ENCODE data around the gene MSX1. TPM values are rescaled to one million over a fixed set of nuclear protein-coding genes. Genes with fewer than 3 reads are reported as not detected.

Gene MSX1
- total and polyA plus RNA-seq, 3 donors from 2014 or later = 0.99 to 1.7 (median 1.7) TPM

DNA sequence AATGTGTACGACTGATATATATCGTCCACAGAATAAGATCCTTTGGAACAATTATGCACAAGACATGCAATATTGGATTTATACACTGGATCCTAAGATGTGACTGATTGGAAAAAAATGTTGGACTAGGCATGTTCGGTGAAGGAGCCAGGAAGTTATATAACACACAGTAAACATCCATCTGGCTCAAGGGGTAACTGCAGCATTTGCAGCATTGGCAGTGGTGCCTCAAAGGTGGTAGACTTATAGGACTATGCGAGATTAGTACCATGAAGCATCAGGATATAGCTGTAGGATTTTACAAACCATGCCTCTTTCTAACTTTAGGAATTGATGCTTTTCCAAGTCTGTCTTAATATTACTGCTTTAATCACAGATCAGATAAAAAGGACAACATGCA lies 34.3 kb downstream of the MSX1 start:
- 86 to 92% methylated on average over 4 of the region's 4 CpGs for WGBS, 2 donors
- no peaks in the 10 kb centered on the region for H3K27me3 ChIP-seq
- DNase-seq = no peak
- no peak overlapping the region for H3K4me3 ChIP-seq
- intact Hi-C loops (cut with DNase I; ENCODE audit: low total_unique reads) = no loop called here
- H3K27ac ChIP-seq = no peak overlapping the region
- H3K36me3 ChIP-seq (ENCODE audit: low read depth, missing control alignments) = no peaks in the 10 kb centered on the region
- no peaks in the 10 kb centered on the region for H3K9me3 ChIP-seq
- no peaks in the 10 kb centered on the region for H3K4me1 ChIP-seq
- no peak for TF ChIP-seq POLR2A (IDR thresholded peaks at IDR 0.05)
- no peak for TF ChIP-seq CTCF (IDR thresholded peaks at IDR 0.05)

DNA sequence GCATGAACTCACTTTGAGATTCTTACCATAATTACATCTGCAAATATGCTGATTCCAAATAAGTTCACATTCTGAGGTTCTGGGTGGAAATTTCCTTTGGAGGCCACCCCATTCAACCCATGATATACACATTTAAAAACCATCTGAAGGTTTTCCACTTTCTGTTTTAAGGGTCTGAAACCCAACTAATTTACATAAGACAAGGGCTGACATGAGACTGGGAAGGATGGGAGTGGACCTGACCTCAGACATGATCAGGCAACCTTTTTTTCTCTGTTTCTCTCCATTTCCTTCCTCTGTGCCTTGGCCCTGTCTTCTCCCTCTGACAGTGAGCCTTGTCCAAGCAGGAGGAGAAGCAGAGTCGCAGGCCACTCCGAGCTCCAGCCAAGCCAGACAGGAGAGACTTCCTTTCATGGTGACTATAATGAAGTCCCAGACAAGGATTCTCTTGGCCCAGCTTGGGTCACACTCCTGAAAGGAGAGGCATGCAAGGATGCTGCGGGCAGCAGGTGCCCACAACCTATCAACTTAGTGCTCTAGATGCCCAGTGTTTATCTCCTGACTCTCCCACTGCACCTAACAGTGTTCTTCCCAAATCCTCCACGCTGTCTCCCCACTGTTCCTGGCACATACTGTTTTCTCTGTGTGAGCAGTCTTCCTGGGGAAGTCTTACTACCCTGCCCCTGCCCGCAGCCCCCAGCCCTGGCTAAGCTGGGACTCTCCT lies 39.9 kb downstream of the MSX1 start:
- no peaks in the 10 kb centered on the region for H3K4me1 ChIP-seq
- WGBS, 2 donors = 92 to 93% methylated on average over 4 to 5 of the region's 5 CpGs
- DNase-seq = no peak
- H3K27me3 ChIP-seq = no peaks in the 10 kb centered on the region
- H3K27ac ChIP-seq = no peak overlapping the region
- TF ChIP-seq POLR2A (IDR thresholded peaks at IDR 0.05) (no peak), CTCF (IDR thresholded peaks at IDR 0.05) (no peak)
- H3K4me3 ChIP-seq = no peak overlapping the region
- H3K36me3 ChIP-seq (ENCODE audit: low read depth, missing control alignments) = no peaks in the 10 kb centered on the region
- H3K9me3 ChIP-seq = no peaks in the 10 kb centered on the region
- intact Hi-C loops (cut with DNase I; ENCODE audit: low total_unique reads) = no loop called here

- no peak for DNase-seq
- Histone ChIP-seq H3K36me3 (ENCODE audit: low read depth, missing control alignments) (no peaks in the 10 kb centered on the region), H3K4me3 (no peak overlapping the region), H3K9me3 (no peaks in the 10 kb centered on the region), H3K4me1 (no peaks in the 10 kb centered on the region), H3K27me3 (no peaks in the 10 kb centered on the region), H3K27ac (no peak overlapping the region)
- intact Hi-C loops (cut with DNase I; ENCODE audit: low total_unique reads) = no loop called here
- WGBS, 2 donors = 54 to 77% methylated on average over 2 of the region's 2 CpGs
- TF ChIP-seq CTCF (IDR thresholded peaks at IDR 0.05) (no peak), POLR2A (IDR thresholded peaks at IDR 0.05) (no peak)
These were observed 42.4 kb downstream of the MSX1 start for GRCh38 chr4:4901877-4902276.

DNA sequence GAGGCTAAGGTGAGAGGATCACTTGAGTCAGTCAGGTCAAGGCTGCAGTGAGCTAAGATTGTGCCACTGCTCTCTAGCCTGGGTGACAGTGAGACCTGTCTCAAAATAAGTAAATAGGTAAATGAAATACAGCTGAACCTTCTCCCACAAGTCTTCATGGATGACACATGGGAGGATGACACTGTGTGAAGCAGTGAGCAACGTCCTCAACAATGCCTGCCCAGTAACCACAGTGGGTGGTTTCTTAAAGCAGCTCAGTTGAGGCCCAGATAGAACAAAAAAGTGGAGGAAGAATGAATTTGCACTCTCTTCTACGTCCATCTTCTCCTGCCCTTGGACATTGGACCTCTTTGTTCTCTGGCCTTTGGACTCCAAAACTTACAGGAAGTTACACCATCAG lies 52.7 kb downstream of the MSX1 start:
- no peaks in the 10 kb centered on the region for H3K4me1 ChIP-seq
- TF ChIP-seq POLR2A (IDR thresholded peaks at IDR 0.05) = no peak
- no peak for TF ChIP-seq CTCF (IDR thresholded peaks at IDR 0.05)

GRCh38 chr4:4913147-4913561 lies 53.7 kb downstream of the MSX1 start:
- WGBS, 2 donors = 42 to 73% methylated on average over 2 of the region's 2 CpGs
- Histone ChIP-seq H3K4me3 (no peak overlapping the region), H3K36me3 (ENCODE audit: low read depth, missing control alignments) (no peaks in the 10 kb centered on the region), H3K4me1 (no peaks in the 10 kb centered on the region), H3K27ac (no peak overlapping the region), H3K9me3 (no peaks in the 10 kb centered on the region), H3K27me3 (no peaks in the 10 kb centered on the region)
- TF ChIP-seq POLR2A (IDR thresholded peaks at IDR 0.05) = no peak
- no peak for TF ChIP-seq CTCF (IDR thresholded peaks at IDR 0.05)
- no peak for DNase-seq
- intact Hi-C loops (cut with DNase I; ENCODE audit: low total_unique reads) = no loop called here

More for the DNA sequence above, 52.7 kb downstream of the MSX1 start:
- Histone ChIP-seq H3K36me3 (ENCODE audit: low read depth, missing control alignments) (no peaks in the 10 kb centered on the region), H3K27me3 (no peaks in the 10 kb centered on the region), H3K9me3 (no peaks in the 10 kb centered on the region), H3K4me3 (no peak overlapping the region), H3K27ac (no peak overlapping the region)
- intact Hi-C loops (cut with DNase I; ENCODE audit: low total_unique reads) = no loop called here
- WGBS, 2 donors = 45 to 82% methylated on average over 2 of the region's 2 CpGs
- no peak for DNase-seq

All from testis (tissue), 3 donors.